ENCODE measurements around the gene TMEM72. TPM values are rescaled to one million over a fixed set of nuclear protein-coding genes. Genes with fewer than 3 reads are reported as not detected.

The TMEM72 gene
- total and polyA plus RNA-seq, 2 experiments from 2014 or later: not detected

GRCh38 chr10:44925811-44926750 lies 14.9 kb downstream of the TMEM72 start:
- no peak overlapping the region for H3K27ac Mint-ChIP-seq
- DNase-seq (ENCODE audit: low spot score) (no peak), ATAC-seq (no peak)
- Histone ChIP-seq H3K27ac (ENCODE audit: low read depth) (no peak overlapping the region), H2AFZ (no peak overlapping the region), H4K20me1 (replicated peaks; ENCODE audit: insufficient read depth) (no peaks in the 10 kb centered on the region), H3F3A (replicated peaks; ENCODE audit: low read depth) (no peaks in the 10 kb centered on the region), H3K4me3 (no peak overlapping the region), H3K79me2 (replicated peaks; ENCODE audit: insufficient read depth) (no peaks in the 10 kb centered on the region), H3K4me2 (no peak overlapping the region), H3K36me3 (ENCODE audit: insufficient read depth) (no peaks in the 10 kb centered on the region), H3K9me2 (ENCODE audit: insufficient read depth) (no peaks in the 10 kb centered on the region; the same call in none of the 2 replicates), H3K4me1 (ENCODE audit: insufficient read depth) (no peaks in the 10 kb centered on the region), H3K27me3 (ENCODE audit: insufficient read depth) (no peaks in the 10 kb centered on the region)
- H3K27me3 Mint-ChIP-seq (ENCODE audit: insufficient read depth, low read depth, poor library complexity): peaks cover 4% of the 10 kb centered on the region
- H3K36me3 Mint-ChIP-seq (ENCODE audit: low read depth): no peaks in the 10 kb centered on the region
- no peaks in the 10 kb centered on the region for H3K4me1 Mint-ChIP-seq
- TF ChIP-seq EZH2 (IDR thresholded peaks at IDR 0.05; ENCODE audit: low read depth, unreplicated experiment) (no peak), NANOG (IDR thresholded peaks at IDR 0.05; ENCODE audit: borderline replicate concordance) (no peak), ETS1 (IDR thresholded peaks at IDR 0.05) (no peak), JUNB (IDR thresholded peaks at IDR 0.05; ENCODE audit: unreplicated experiment) (no peak), POLR2AphosphoS5 (IDR thresholded peaks at IDR 0.05; ENCODE audit: low read depth) (no peak), ZNF331 (CRISPR knock-in tag; IDR thresholded peaks at IDR 0.05; ENCODE audit: low read depth) (no peak), ZNF114 (CRISPR knock-in tag; IDR thresholded peaks at IDR 0.05) (no peak), CTCF (conservative IDR thresholded peaks at IDR 0.05; ENCODE audit: low read depth in 2 of 2) (no peak), CREB1 (CRISPR knock-in tag; IDR thresholded peaks at IDR 0.05; ENCODE audit: low read depth) (no peak)
- no peak overlapping the region for H3K4me3 Mint-ChIP-seq
- H3K9me3 Mint-ChIP-seq: peaks cover 7% of the 10 kb centered on the region; the same call in 2 of the 3 replicates

GRCh38 chr10:44926751-44927351 lies 15.7 kb downstream of the TMEM72 start:
- no peak overlapping the region for H2AFZ ChIP-seq
- H4K20me1 ChIP-seq (replicated peaks; ENCODE audit: insufficient read depth): no peaks in the 10 kb centered on the region
- no peaks in the 10 kb centered on the region for H3K36me3 Mint-ChIP-seq (ENCODE audit: low read depth)
- no peak overlapping the region for H3K27ac ChIP-seq (ENCODE audit: low read depth)
- H3K4me3 ChIP-seq: no peak overlapping the region
- ATAC-seq (no peak), DNase-seq (ENCODE audit: low spot score) (no peak)
- no peaks in the 10 kb centered on the region; the same call in 1 of the 2 replicates for H3K9me2 ChIP-seq (ENCODE audit: insufficient read depth)
- H3K4me2 ChIP-seq: no peak overlapping the region
- H3K4me1 ChIP-seq (ENCODE audit: insufficient read depth): no peaks in the 10 kb centered on the region
- H3K27me3 ChIP-seq (ENCODE audit: insufficient read depth): no peaks in the 10 kb centered on the region
- H3K27ac Mint-ChIP-seq: no peak overlapping the region
- H3F3A ChIP-seq (replicated peaks; ENCODE audit: low read depth): no peaks in the 10 kb centered on the region
- H3K4me3 Mint-ChIP-seq: no peak overlapping the region
- H3K4me1 Mint-ChIP-seq: no peaks in the 10 kb centered on the region
- no peaks in the 10 kb centered on the region for H3K79me2 ChIP-seq (replicated peaks; ENCODE audit: insufficient read depth)
- peaks cover 4% of the 10 kb centered on the region for H3K27me3 Mint-ChIP-seq (ENCODE audit: insufficient read depth, low read depth, poor library complexity)
- H3K36me3 ChIP-seq (ENCODE audit: insufficient read depth): no peaks in the 10 kb centered on the region
- peaks cover 7% of the 10 kb centered on the region; the same call in 2 of the 3 replicates for H3K9me3 Mint-ChIP-seq
- TF ChIP-seq ZNF331 (CRISPR knock-in tag; IDR thresholded peaks at IDR 0.05; ENCODE audit: low read depth) (no peak), CTCF (conservative IDR thresholded peaks at IDR 0.05; ENCODE audit: low read depth in 2 of 2) (no peak), REST (IDR thresholded peaks at IDR 0.05; ENCODE audit: unreplicated experiment) (no peak), JUNB (IDR thresholded peaks at IDR 0.05; ENCODE audit: unreplicated experiment) (no peak), STAT1 (IDR thresholded peaks at IDR 0.05; ENCODE audit: unreplicated experiment) (no peak)

Data from GM23338 (cell line).